ENCODE data around the gene NDE1.

DNA sequence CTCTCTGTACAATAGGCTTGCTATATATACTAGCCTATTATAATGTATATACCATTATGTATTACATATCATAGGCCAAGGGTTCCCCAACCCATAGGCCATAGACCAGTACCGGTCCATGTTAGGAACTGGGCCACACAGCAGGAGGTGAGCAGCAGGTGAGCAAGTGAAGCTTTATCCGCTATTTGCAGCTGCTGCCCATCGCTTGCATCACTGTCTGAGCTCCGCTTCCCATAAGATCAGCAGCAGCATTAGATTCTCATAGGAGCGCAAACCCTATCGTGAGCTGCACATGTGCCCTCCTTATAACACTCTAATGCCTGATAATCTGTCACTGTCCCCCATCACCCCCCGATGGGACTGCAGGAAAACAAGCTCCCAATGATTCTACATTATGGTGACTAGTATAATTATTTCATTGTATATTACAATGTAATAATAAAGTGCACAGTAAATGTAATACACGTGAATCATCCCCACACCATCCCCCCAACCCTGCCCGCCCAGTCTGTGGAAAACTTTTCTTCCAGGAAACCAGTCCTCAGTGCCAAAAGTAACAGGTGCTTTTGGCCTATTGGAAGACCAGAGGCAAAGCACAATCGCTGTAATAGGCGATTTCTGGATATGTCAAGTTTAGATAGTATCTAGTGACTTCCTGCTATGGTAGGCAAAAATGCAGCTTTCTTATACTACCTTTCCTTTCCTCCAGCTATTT, 122.7 kb downstream of the NDE1 start:
- TF ChIP-seq CEBPB (IDR thresholded peaks at IDR 0.05) (no peak), FOXM1 (IDR thresholded peaks at IDR 0.05; ENCODE audit: borderline replicate concordance, low read depth) (no peak), NFIC (IDR thresholded peaks at IDR 0.05) (no peak), REST (IDR thresholded peaks at IDR 0.05; ENCODE audit: low read depth) (no peak), EP300 (IDR thresholded peaks at IDR 0.05; ENCODE audit: borderline replicate concordance) (no peak)
